ENCODE results near the gene BPIFA3. TPM values are rescaled to one million over a fixed set of nuclear protein-coding genes. Genes with fewer than 3 reads are reported as not detected.

BPIFA3 gene
- total RNA-seq, 1 experiment from 2014 or later = not detected

- H3K9me3 ChIP-seq (replicated peaks) = no peaks in the 10 kb centered on the region
- H3K4me3 ChIP-seq = no peak overlapping the region
- no peaks in the 10 kb centered on the region for H3K4me1 ChIP-seq
- no peak overlapping the region for H3K27ac ChIP-seq
- no peaks in the 10 kb centered on the region for H3K36me3 ChIP-seq
- peak; percentile 58 to 76 for DNase-seq
- H3K27me3 ChIP-seq = peaks cover 6% of the 10 kb centered on the region
Observed at GRCh38 chr20:33262658-33263065, 45.5 kb downstream of the BPIFA3 start.

GRCh38 chr20:33263784-33264183, 46.6 kb downstream of the BPIFA3 start:
- Histone ChIP-seq H3K27me3 (peaks cover 6% of the 10 kb centered on the region), H3K27ac (no peak overlapping the region), H3K9me3 (replicated peaks) (no peaks in the 10 kb centered on the region), H3K4me1 (no peaks in the 10 kb centered on the region), H3K36me3 (no peaks in the 10 kb centered on the region), H3K4me3 (no peak overlapping the region)
- no peak for DNase-seq

- DNase-seq = no peak
- Histone ChIP-seq H3K4me1 (no peaks in the 10 kb centered on the region), H3K9me3 (replicated peaks) (no peaks in the 10 kb centered on the region), H3K36me3 (no peaks in the 10 kb centered on the region), H3K4me3 (no peak overlapping the region), H3K27me3 (peaks cover 3% of the 10 kb centered on the region; the same call in 1 of the 2 replicates), H3K27ac (no peak overlapping the region)
Observed at GRCh38 chr20:33267701-33268100, 50.5 kb downstream of the BPIFA3 start.

GRCh38 chr20:33272155-33272873, 55.2 kb downstream of the BPIFA3 start:
- DNase-seq = no peak
- Histone ChIP-seq H3K27ac (no peak overlapping the region), H3K9me3 (replicated peaks) (no peaks in the 10 kb centered on the region), H3K36me3 (no peaks in the 10 kb centered on the region), H3K4me1 (no peaks in the 10 kb centered on the region), H3K4me3 (no peak overlapping the region), H3K27me3 (peaks cover 21% of the 10 kb centered on the region)

- Histone ChIP-seq H3K27me3 (peaks cover 30% of the 10 kb centered on the region), H3K4me3 (no peak overlapping the region), H3K36me3 (no peaks in the 10 kb centered on the region), H3K9me3 (replicated peaks) (no peaks in the 10 kb centered on the region), H3K4me1 (no peaks in the 10 kb centered on the region), H3K27ac (no peak overlapping the region)
- DNase-seq = no peak
Observed at GRCh38 chr20:33273117-33273851, 56.1 kb downstream of the BPIFA3 start.

GRCh38 chr20:33275215-33275614, 58.1 kb downstream of the BPIFA3 start:
- no peaks in the 10 kb centered on the region for H3K9me3 ChIP-seq (replicated peaks)
- no peaks in the 10 kb centered on the region for H3K4me1 ChIP-seq
- H3K27me3 ChIP-seq = peaks cover 47% of the 10 kb centered on the region
- H3K36me3 ChIP-seq = no peaks in the 10 kb centered on the region
- no peak for DNase-seq
- no peak overlapping the region for H3K27ac ChIP-seq
- H3K4me3 ChIP-seq = no peak overlapping the region

- Histone ChIP-seq H3K27me3 (peaks cover 53% of the 10 kb centered on the region), H3K4me1 (no peaks in the 10 kb centered on the region), H3K27ac (no peak overlapping the region), H3K4me3 (no peak overlapping the region), H3K9me3 (replicated peaks) (no peaks in the 10 kb centered on the region), H3K36me3 (no peaks in the 10 kb centered on the region)
- DNase-seq = no peak
Observed at GRCh38 chr20:33275871-33276270, 58.7 kb downstream of the BPIFA3 start.

GRCh38 chr20:33276303-33277113, 59.4 kb downstream of the BPIFA3 start:
- Histone ChIP-seq H3K36me3 (no peaks in the 10 kb centered on the region), H3K9me3 (replicated peaks) (no peaks in the 10 kb centered on the region), H3K4me1 (no peaks in the 10 kb centered on the region), H3K27ac (no peak overlapping the region), H3K27me3 (peaks cover 55% of the 10 kb centered on the region), H3K4me3 (no peak overlapping the region)
- no peak for DNase-seq

Other genes with a start within 250 kb of the BPIFA3 start
- gene SUN5, start 212.9 kb upstream of the BPIFA3 start, total RNA-seq (2014; rRNA removed; shearing (Covaris generic)) = not detected in 2 replicates
- not detected in 2 replicates for gene BPIFB2, start 209.6 kb upstream of the BPIFA3 start, total RNA-seq (2014; rRNA removed; shearing (Covaris generic))
- not detected in 2 replicates for gene BPIFB6, start 185.7 kb upstream of the BPIFA3 start, total RNA-seq (2014; rRNA removed; shearing (Covaris generic))
- gene BPIFB3, start 163.4 kb upstream of the BPIFA3 start, total RNA-seq (2014; rRNA removed; shearing (Covaris generic)) = 0.26 and 0.43 TPM in 2 replicates
- gene BPIFB4, start 137.7 kb upstream of the BPIFA3 start, total RNA-seq (2014; rRNA removed; shearing (Covaris generic)) = 3.2 and 3.9 TPM in 2 replicates
- gene BPIFA2, start 49.2 kb upstream of the BPIFA3 start, total RNA-seq (2014; rRNA removed; shearing (Covaris generic)) = not detected in 2 replicates
- not detected in 2 replicates for gene BPIFA1, start 18.6 kb downstream of the BPIFA3 start, total RNA-seq (2014; rRNA removed; shearing (Covaris generic))
- not detected in 2 replicates for gene BPIFB1, start 65.9 kb downstream of the BPIFA3 start, total RNA-seq (2014; rRNA removed; shearing (Covaris generic))
- gene CDK5RAP1, start 184.2 kb downstream of the BPIFA3 start, total RNA-seq (2014; rRNA removed; shearing (Covaris generic)) = 36.8 and 39.8 TPM in 2 replicates
- gene SNTA1, start 226.4 kb downstream of the BPIFA3 start, total RNA-seq (2014; rRNA removed; shearing (Covaris generic)) = 13.2 and 14.5 TPM in 2 replicates

Data from SJCRH30 (cell line).